Lower leg skin (tissue), 3 donors: ENCODE measurements around the gene KLK13.

ENCODE experiments used
- CTCF ChIP-seq, 3 donors: fragments of 450-650 bp; IDR thresholded peaks; one replicate each; pipeline ENCODE4 v1.5.1; 2016; ENCODE audit warnings: antibody characterized with exemption in 3 of 3, mild to moderate bottlenecking in 3 of 3, moderate library complexity in 2 of 3
- POLR2A ChIP-seq, 2 donors: fragments of 450-650 bp; IDR thresholded peaks; one replicate each; pipeline ENCODE4 v1.6.1; 2016 to 2017; ENCODE audit warnings: antibody characterized with exemption in 2 of 2, mild to moderate bottlenecking in 1 of 2, moderate library complexity in 1 of 2

- TF ChIP-seq CTCF (IDR thresholded peaks at IDR 0.05) = no peak
- TF ChIP-seq POLR2A (IDR thresholded peaks at IDR 0.05) = no peak
Measured at GRCh38 chr19:51097796-51098195, 32.9 kb upstream of the KLK13 start.
